GM21360 (cell line): ENCODE measurements around the gene PLGRKT.
"Not testable (repeated sequence)": the region's sequence is repeated elsewhere in the genome, so short reads cannot be mapped to it uniquely, and the experiment has no call there.

Experiments
- ATAC-seq: cut with Tn5 transposase; IDR thresholded peaks from one replicate; pipeline ENCODE4 v1.9.1; 2021; ENCODE audit warnings: mild to moderate bottlenecking, moderate library complexity; ENCODE audit not compliant: unreplicated experiment

PLGRKT gene

GRCh38 chr9:5433328-5433727, 4.4 kb downstream of the PLGRKT start:
- not testable (repeated sequence) for ATAC-seq

- ATAC-seq, result not testable (repeated sequence)
Observed at GRCh38 chr9:5432890-5433289, 4.8 kb downstream of the PLGRKT start.

GRCh38 chr9:5430912-5431311, 6.8 kb downstream of the PLGRKT start:
- no peak for ATAC-seq

- no peak for ATAC-seq
Observed at GRCh38 chr9:5429873-5430564, 7.7 kb downstream of the PLGRKT start.

- ATAC-seq, result no peak
Observed at GRCh38 chr9:5428794-5429528, 8.8 kb downstream of the PLGRKT start.

GRCh38 chr9:5428172-5428571, 9.6 kb downstream of the PLGRKT start:
- ATAC-seq, result no peak

- no peak for ATAC-seq
Observed at GRCh38 chr9:5427005-5427404, 10.7 kb downstream of the PLGRKT start.

- no peak for ATAC-seq
Observed at GRCh38 chr9:5425006-5425628, 12.6 kb downstream of the PLGRKT start.

- ATAC-seq, result no peak
Observed at GRCh38 chr9:5422276-5422675, 15.4 kb downstream of the PLGRKT start.

- ATAC-seq, result no peak
Observed at GRCh38 chr9:5421163-5421562, 16.6 kb downstream of the PLGRKT start.

- no peak for ATAC-seq
Observed at GRCh38 chr9:5419987-5420386, 17.7 kb downstream of the PLGRKT start.

- ATAC-seq, result no peak
Observed at GRCh38 chr9:5418481-5418880, 19.2 kb downstream of the PLGRKT start.

- no peak for ATAC-seq
Observed at GRCh38 chr9:5416953-5417352, 20.8 kb downstream of the PLGRKT start.

GRCh38 chr9:5408596-5408995, 29.1 kb downstream of the PLGRKT start:
- ATAC-seq, result no peak

GRCh38 chr9:5402217-5402616, 35.5 kb downstream of the PLGRKT start:
- ATAC-seq, result no peak

GRCh38 chr9:5397547-5397946, 40.2 kb downstream of the PLGRKT start:
- not testable (repeated sequence) for ATAC-seq

- ATAC-seq, result no peak
Observed at GRCh38 chr9:5395428-5395827, 42.3 kb downstream of the PLGRKT start.

GRCh38 chr9:5393976-5394375, 43.7 kb downstream of the PLGRKT start:
- not testable (repeated sequence) for ATAC-seq

GRCh38 chr9:5393497-5393896, 44.2 kb downstream of the PLGRKT start:
- no peak for ATAC-seq

- ATAC-seq, result no peak
Observed at GRCh38 chr9:5392285-5392684, 45.4 kb downstream of the PLGRKT start.

- no peak for ATAC-seq
Observed at GRCh38 chr9:5389109-5389732, 48.5 kb downstream of the PLGRKT start.
